ENCODE results near the gene SMYD4.

DNA sequence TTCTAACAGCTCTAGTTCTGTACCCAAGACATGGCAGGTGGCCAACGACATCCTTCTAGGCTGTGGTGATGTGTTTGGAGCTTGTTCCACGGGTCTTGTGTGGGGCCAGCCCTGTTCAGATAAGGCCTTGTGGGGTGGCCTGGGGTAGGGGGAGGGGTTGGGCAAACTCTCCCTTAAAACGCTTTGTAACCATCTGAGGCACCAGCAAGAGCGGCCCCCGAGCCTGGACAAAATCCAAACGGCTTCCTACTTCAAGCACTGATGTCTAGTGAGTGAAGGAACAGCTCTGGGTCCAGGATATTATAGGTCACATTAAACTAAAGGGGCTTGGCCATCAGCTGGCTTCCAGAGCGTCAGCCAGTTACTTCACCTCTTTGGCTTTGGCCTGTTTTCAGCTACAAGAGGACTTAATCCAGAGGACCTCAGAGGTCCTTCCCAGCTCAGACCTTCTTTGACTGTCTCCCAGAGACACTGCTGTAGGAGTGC is 56.0 kb downstream of the SMYD4 start:
- TF ChIP-seq, protein P1, sequence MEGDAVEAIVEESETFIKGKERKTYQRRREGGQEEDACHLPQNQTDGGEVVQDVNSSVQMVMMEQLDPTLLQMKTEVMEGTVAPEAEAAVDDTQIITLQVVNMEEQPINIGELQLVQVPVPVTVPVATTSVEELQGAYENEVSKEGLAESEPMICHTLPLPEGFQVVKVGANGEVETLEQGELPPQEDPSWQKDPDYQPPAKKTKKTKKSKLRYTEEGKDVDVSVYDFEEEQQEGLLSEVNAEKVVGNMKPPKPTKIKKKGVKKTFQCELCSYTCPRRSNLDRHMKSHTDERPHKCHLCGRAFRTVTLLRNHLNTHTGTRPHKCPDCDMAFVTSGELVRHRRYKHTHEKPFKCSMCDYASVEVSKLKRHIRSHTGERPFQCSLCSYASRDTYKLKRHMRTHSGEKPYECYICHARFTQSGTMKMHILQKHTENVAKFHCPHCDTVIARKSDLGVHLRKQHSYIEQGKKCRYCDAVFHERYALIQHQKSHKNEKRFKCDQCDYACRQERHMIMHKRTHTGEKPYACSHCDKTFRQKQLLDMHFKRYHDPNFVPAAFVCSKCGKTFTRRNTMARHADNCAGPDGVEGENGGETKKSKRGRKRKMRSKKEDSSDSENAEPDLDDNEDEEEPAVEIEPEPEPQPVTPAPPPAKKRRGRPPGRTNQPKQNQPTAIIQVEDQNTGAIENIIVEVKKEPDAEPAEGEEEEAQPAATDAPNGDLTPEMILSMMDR (conservative IDR thresholded peaks at IDR 0.05; ENCODE audit: low read depth, low read length) = no peak
- TF ChIP-seq EZH2 (IDR thresholded peaks at IDR 0.05; ENCODE audit: borderline replicate concordance, low read depth, low read length, poor library complexity, severe bottlenecking) = no peak
